GM19395 (cell line): ENCODE measurements around the gene CRTAP.
"Not testable (repeated sequence)": the region's sequence is repeated elsewhere in the genome, so short reads cannot be mapped to it uniquely, and the experiment has no call there.

Source experiments
- ATAC-seq: cut with Tn5 transposase; IDR thresholded peaks from one replicate; pipeline ENCODE4 v1.9.1; 2021; ENCODE audit warnings: mild to moderate bottlenecking, moderate library complexity; ENCODE audit not compliant: unreplicated experiment

CRTAP gene

GRCh38 chr3:33113772-33114621 is at the start of gene CRTAP:
Gene CRTAP (plus strand): TSS chr3:33114014. CDS start chr3:33114078, 64 bp downstream.
- peak; percentile 79 for ATAC-seq

GRCh38 chr3:33064929-33065328 is 48.9 kb upstream of the CRTAP start:
- ATAC-seq, result no peak

- no peak for ATAC-seq
Observed at GRCh38 chr3:33067484-33067883, 46.3 kb upstream of the CRTAP start.

GRCh38 chr3:33069862-33070261 is 44.0 kb upstream of the CRTAP start:
- ATAC-seq, result not testable (repeated sequence)

GRCh38 chr3:33071181-33071580 is 42.6 kb upstream of the CRTAP start:
- ATAC-seq, result no peak

GRCh38 chr3:33071946-33072345 is 41.9 kb upstream of the CRTAP start:
- no peak for ATAC-seq

- ATAC-seq, result peak; percentile 74
Observed at GRCh38 chr3:33074217-33075067, 39.4 kb upstream of the CRTAP start.

GRCh38 chr3:33075995-33076394 is 37.8 kb upstream of the CRTAP start:
- ATAC-seq, result no peak

GRCh38 chr3:33076952-33077351 is 36.9 kb upstream of the CRTAP start:
- no peak for ATAC-seq

GRCh38 chr3:33077976-33078375 is 35.8 kb upstream of the CRTAP start:
- no peak for ATAC-seq

GRCh38 chr3:33079813-33080212 is 34.0 kb upstream of the CRTAP start:
- ATAC-seq, result not testable (repeated sequence)

- ATAC-seq, result no peak
Observed at GRCh38 chr3:33081812-33082211, 32.0 kb upstream of the CRTAP start.

GRCh38 chr3:33083958-33084357 is 29.9 kb upstream of the CRTAP start:
- no peak for ATAC-seq

- ATAC-seq, result no peak
Observed at GRCh38 chr3:33088691-33089090, 25.1 kb upstream of the CRTAP start.

GRCh38 chr3:33089515-33089914 is 24.3 kb upstream of the CRTAP start:
- ATAC-seq, result peak; percentile 96

GRCh38 chr3:33091746-33092145 is 22.1 kb upstream of the CRTAP start:
- ATAC-seq, result no peak

- no peak for ATAC-seq
Observed at GRCh38 chr3:33092496-33093254, 21.1 kb upstream of the CRTAP start.

- no peak for ATAC-seq
Observed at GRCh38 chr3:33093847-33094246, 20.0 kb upstream of the CRTAP start.

- no peak for ATAC-seq
Observed at GRCh38 chr3:33095436-33095835, 18.4 kb upstream of the CRTAP start.

GRCh38 chr3:33096093-33096868 is 17.5 kb upstream of the CRTAP start:
- ATAC-seq, result peak; percentile 54
